ENCODE measurements around the gene ZNF217.
"Not testable (repeated sequence)": the region's sequence is repeated elsewhere in the genome, so short reads cannot be mapped to it uniquely, and the experiment has no call there.

- TF ChIP-seq POLR2AphosphoS5 (IDR thresholded peaks at IDR 0.05; ENCODE audit: insufficient read depth, low read depth, low read length); CTCF (IDR thresholded peaks at IDR 0.05; ENCODE audit: extremely low read depth in 1 of 2, insufficient read depth in 1 of 2, low read depth in 1 of 2, low read length in 2 of 2); POLR2A (IDR thresholded peaks at IDR 0.05; ENCODE audit: low read depth, low read length); EZH2 (IDR thresholded peaks at IDR 0.05; ENCODE audit: borderline replicate concordance, low read depth, low read length, severe bottlenecking); GATA2 (IDR thresholded peaks at IDR 0.05; ENCODE audit: insufficient read depth, insufficient read length, low read depth, low read length): not testable (repeated sequence)
Observed at GRCh38 chr20:53605401-53605800, 11.8 kb upstream of the ZNF217 start.

Measured in endothelial cell of umbilical vein (primary cell).